ENCODE results near the gene FOXR2.

FOXR2 gene

GRCh38 chrX:55623100-55623499 lies at the start of gene FOXR2:
TSS of gene FOXR2 (plus strand) at chrX:55623400. CDS start at chrX:55623712, 312 bp downstream.
- no peak for FAIRE-seq

- FAIRE-seq: no peak
These were observed 44.1 kb upstream of the FOXR2 start for GRCh38 chrX:55579115-55579514.

- FAIRE-seq: no peak
These were observed 40.8 kb upstream of the FOXR2 start for GRCh38 chrX:55582447-55582846.

- FAIRE-seq: no peak
These were observed 29.9 kb upstream of the FOXR2 start for GRCh38 chrX:55593296-55593695.

GRCh38 chrX:55593756-55594257 lies 29.4 kb upstream of the FOXR2 start:
- FAIRE-seq: no peak

- FAIRE-seq: no peak
These were observed 24.9 kb upstream of the FOXR2 start for GRCh38 chrX:55598333-55598732.

- no peak for FAIRE-seq
These were observed 3.7 kb upstream of the FOXR2 start for GRCh38 chrX:55619547-55619946.

- FAIRE-seq: no peak
These were observed 1.2 kb downstream of the FOXR2 start for GRCh38 chrX:55624403-55624802.

- no peak for FAIRE-seq
These were observed 12.9 kb downstream of the FOXR2 start for GRCh38 chrX:55636109-55636508.

GRCh38 chrX:55638933-55639332 lies 15.7 kb downstream of the FOXR2 start:
- FAIRE-seq: no peak

- no peak for FAIRE-seq
These were observed 17.7 kb downstream of the FOXR2 start for GRCh38 chrX:55640854-55641253.

- FAIRE-seq: no peak
These were observed 25.2 kb downstream of the FOXR2 start for GRCh38 chrX:55648434-55648833.

GRCh38 chrX:55659931-55660330 lies 36.7 kb downstream of the FOXR2 start:
- FAIRE-seq: no peak

GRCh38 chrX:55663584-55663983 lies 40.4 kb downstream of the FOXR2 start:
- no peak for FAIRE-seq

- FAIRE-seq: no peak
These were observed 44.9 kb downstream of the FOXR2 start for GRCh38 chrX:55668084-55668483.

Data from TTC549 (cell line).